ENCODE data around the gene MXRA7.
"Not testable (repeated sequence)": the region's sequence is repeated elsewhere in the genome, so short reads cannot be mapped to it uniquely, and the experiment has no call there.

MXRA7 gene

GRCh38 chr17:76716146-76716838 is 5.5 kb upstream of the MXRA7 start:
- Histone ChIP-seq H3K36me3 (ENCODE audit: control insufficient read depth in 2 of 2, insufficient read depth in 2 of 2, low read length in 2 of 2) (peaks cover 58 to 65% of the 10 kb centered on the region in 2 donors), H3K27me3 (ENCODE audit: control insufficient read depth in 2 of 2, insufficient read depth in 2 of 2, low read length in 2 of 2) (no peaks in the 10 kb centered on the region), H3K27ac (ENCODE audit: low read depth in 2 of 2, low read length in 2 of 2) (no peak overlapping the region), H3K9ac (ENCODE audit: low read depth in 1 of 2, low read length in 2 of 2) (no peak overlapping the region), H3K4me1 (ENCODE audit: control insufficient read depth in 2 of 2, insufficient read depth in 2 of 2, low read length in 2 of 2) (peaks cover 4 to 5% of the 10 kb centered on the region in 2 donors), H3K9me3 (ENCODE audit: control insufficient read depth in 2 of 2, low read length in 2 of 2) (no peaks in the 10 kb centered on the region), H3K4me3 (ENCODE audit: low read length in 2 of 2) (no peak overlapping the region)

- Histone ChIP-seq H3K27me3 (ENCODE audit: control insufficient read depth in 2 of 2, insufficient read depth in 2 of 2, low read length in 2 of 2) (no peaks in the 10 kb centered on the region), H3K36me3 (ENCODE audit: control insufficient read depth in 2 of 2, insufficient read depth in 2 of 2, low read length in 2 of 2) (peaks cover 51 to 57% of the 10 kb centered on the region in 2 donors), H3K4me1 (ENCODE audit: control insufficient read depth in 2 of 2, insufficient read depth in 2 of 2, low read length in 2 of 2) (peaks cover 7 to 8% of the 10 kb centered on the region in 2 donors), H3K9me3 (ENCODE audit: control insufficient read depth in 2 of 2, low read length in 2 of 2) (no peaks in the 10 kb centered on the region), H3K4me3 (ENCODE audit: low read length in 2 of 2) (no peak overlapping the region), H3K27ac (ENCODE audit: low read depth in 2 of 2, low read length in 2 of 2) (no peak overlapping the region), H3K9ac (ENCODE audit: low read depth in 1 of 2, low read length in 2 of 2) (no peak overlapping the region)
These were observed 4.7 kb upstream of the MXRA7 start for GRCh38 chr17:76715496-76715830.

- Histone ChIP-seq H3K4me1 (ENCODE audit: control insufficient read depth in 2 of 2, insufficient read depth in 2 of 2, low read length in 2 of 2) (peaks cover 9 to 10% of the 10 kb centered on the region in 2 donors), H3K9me3 (ENCODE audit: control insufficient read depth in 2 of 2, low read length in 2 of 2) (no peaks in the 10 kb centered on the region), H3K4me3 (ENCODE audit: low read length in 2 of 2) (no peak overlapping the region), H3K9ac (ENCODE audit: low read depth in 1 of 2, low read length in 2 of 2) (no peak overlapping the region), H3K27ac (ENCODE audit: low read depth in 2 of 2, low read length in 2 of 2) (peak overlapping the region in 1 of 2 donors; percentile 23), H3K27me3 (ENCODE audit: control insufficient read depth in 2 of 2, insufficient read depth in 2 of 2, low read length in 2 of 2) (no peaks in the 10 kb centered on the region), H3K36me3 (ENCODE audit: control insufficient read depth in 2 of 2, insufficient read depth in 2 of 2, low read length in 2 of 2) (peaks cover 46 to 52% of the 10 kb centered on the region in 2 donors)
These were observed 4.2 kb upstream of the MXRA7 start for GRCh38 chr17:76714822-76715495.

GRCh38 chr17:76714336-76714735 is 3.6 kb upstream of the MXRA7 start:
- Histone ChIP-seq H3K36me3 (ENCODE audit: control insufficient read depth in 2 of 2, insufficient read depth in 2 of 2, low read length in 2 of 2) (peaks cover 40 to 47% of the 10 kb centered on the region in 2 donors), H3K9ac (ENCODE audit: low read depth in 1 of 2, low read length in 2 of 2) (no peak overlapping the region), H3K9me3 (ENCODE audit: control insufficient read depth in 2 of 2, low read length in 2 of 2) (no peaks in the 10 kb centered on the region), H3K4me1 (ENCODE audit: control insufficient read depth in 2 of 2, insufficient read depth in 2 of 2, low read length in 2 of 2) (peaks cover 9 to 10% of the 10 kb centered on the region in 2 donors), H3K4me3 (ENCODE audit: low read length in 2 of 2) (no peak overlapping the region), H3K27me3 (ENCODE audit: control insufficient read depth in 2 of 2, insufficient read depth in 2 of 2, low read length in 2 of 2) (no peaks in the 10 kb centered on the region), H3K27ac (ENCODE audit: low read depth in 2 of 2, low read length in 2 of 2) (no peak overlapping the region)

GRCh38 chr17:76713765-76714164 is 3.0 kb upstream of the MXRA7 start:
- peaks cover 34 to 42% of the 10 kb centered on the region in 2 donors for H3K36me3 ChIP-seq (ENCODE audit: control insufficient read depth in 2 of 2, insufficient read depth in 2 of 2, low read length in 2 of 2)

GRCh38 chr17:76712321-76712720 is 1.6 kb upstream of the MXRA7 start:
- H3K36me3 ChIP-seq (ENCODE audit: control insufficient read depth in 2 of 2, insufficient read depth in 2 of 2, low read length in 2 of 2): peaks cover 25 to 32% of the 10 kb centered on the region in 2 donors
- H3K9me3 ChIP-seq (ENCODE audit: control insufficient read depth in 2 of 2, low read length in 2 of 2); H3K27ac ChIP-seq (ENCODE audit: low read depth in 2 of 2, low read length in 2 of 2); H3K27me3 ChIP-seq (ENCODE audit: control insufficient read depth in 2 of 2, insufficient read depth in 2 of 2, low read length in 2 of 2); H3K4me3 ChIP-seq (ENCODE audit: low read length in 2 of 2); H3K9ac ChIP-seq (ENCODE audit: low read depth in 1 of 2, low read length in 2 of 2): not testable (repeated sequence)
- H3K4me1 ChIP-seq (ENCODE audit: control insufficient read depth in 2 of 2, insufficient read depth in 2 of 2, low read length in 2 of 2): peaks cover 10 to 11% of the 10 kb centered on the region in 2 donors

More at GRCh38 chr17:76713765-76714164, 3.0 kb upstream of the MXRA7 start:
- H3K4me3 ChIP-seq (ENCODE audit: low read length in 2 of 2): no peak overlapping the region
- no peak overlapping the region for H3K9ac ChIP-seq (ENCODE audit: low read depth in 1 of 2, low read length in 2 of 2)
- peaks cover 9 to 10% of the 10 kb centered on the region in 2 donors for H3K4me1 ChIP-seq (ENCODE audit: control insufficient read depth in 2 of 2, insufficient read depth in 2 of 2, low read length in 2 of 2)
- H3K9me3 ChIP-seq (ENCODE audit: control insufficient read depth in 2 of 2, low read length in 2 of 2): no peaks in the 10 kb centered on the region
- H3K27ac ChIP-seq (ENCODE audit: low read depth in 2 of 2, low read length in 2 of 2): no peak overlapping the region
- H3K27me3 ChIP-seq (ENCODE audit: control insufficient read depth in 2 of 2, insufficient read depth in 2 of 2, low read length in 2 of 2): no peaks in the 10 kb centered on the region

GRCh38 chr17:76709951-76710862 is 558 bp downstream of the MXRA7 start:
- H3K9me3 ChIP-seq (ENCODE audit: control insufficient read depth in 2 of 2, low read length in 2 of 2); H3K27me3 ChIP-seq (ENCODE audit: control insufficient read depth in 2 of 2, insufficient read depth in 2 of 2, low read length in 2 of 2): not testable (repeated sequence)
- H3K27ac ChIP-seq (ENCODE audit: low read depth in 2 of 2, low read length in 2 of 2): peak overlapping the region; percentile 76 to 84
- peaks cover 6 to 11% of the 10 kb centered on the region in 2 donors for H3K36me3 ChIP-seq (ENCODE audit: control insufficient read depth in 2 of 2, insufficient read depth in 2 of 2, low read length in 2 of 2)
- peak overlapping the region; percentile 51 to 63 for H3K4me3 ChIP-seq (ENCODE audit: low read length in 2 of 2)
- peak overlapping the region; percentile 38 to 53 for H3K9ac ChIP-seq (ENCODE audit: low read depth in 1 of 2, low read length in 2 of 2)
- H3K4me1 ChIP-seq (ENCODE audit: control insufficient read depth in 2 of 2, insufficient read depth in 2 of 2, low read length in 2 of 2): peaks cover 8 to 11% of the 10 kb centered on the region in 2 donors

GRCh38 chr17:76709077-76709950 is 1.5 kb downstream of the MXRA7 start:
- H3K4me3 ChIP-seq (ENCODE audit: low read length in 2 of 2): peak overlapping the region; percentile 51 to 63
- no peaks in the 10 kb centered on the region for H3K27me3 ChIP-seq (ENCODE audit: control insufficient read depth in 2 of 2, insufficient read depth in 2 of 2, low read length in 2 of 2)
- H3K27ac ChIP-seq (ENCODE audit: low read depth in 2 of 2, low read length in 2 of 2): peak overlapping the region; percentile 76 to 84
- H3K9ac ChIP-seq (ENCODE audit: low read depth in 1 of 2, low read length in 2 of 2): peak overlapping the region; percentile 47 to 53
- peaks cover 6 to 7% of the 10 kb centered on the region in 2 donors for H3K36me3 ChIP-seq (ENCODE audit: control insufficient read depth in 2 of 2, insufficient read depth in 2 of 2, low read length in 2 of 2)
- peaks cover 8 to 11% of the 10 kb centered on the region in 2 donors for H3K4me1 ChIP-seq (ENCODE audit: control insufficient read depth in 2 of 2, insufficient read depth in 2 of 2, low read length in 2 of 2)
- H3K9me3 ChIP-seq (ENCODE audit: control insufficient read depth in 2 of 2, low read length in 2 of 2): no peaks in the 10 kb centered on the region

- Histone ChIP-seq H3K9me3 (ENCODE audit: control insufficient read depth in 2 of 2, low read length in 2 of 2) (no peaks in the 10 kb centered on the region), H3K9ac (ENCODE audit: low read depth in 1 of 2, low read length in 2 of 2) (peak overlapping the region in 1 of 2 donors; percentile 15), H3K27ac (ENCODE audit: low read depth in 2 of 2, low read length in 2 of 2) (peak overlapping the region; percentile 76 to 84), H3K36me3 (ENCODE audit: control insufficient read depth in 2 of 2, insufficient read depth in 2 of 2, low read length in 2 of 2) (no peaks in the 10 kb centered on the region), H3K4me3 (ENCODE audit: low read length in 2 of 2) (peak overlapping the region in 1 of 2 donors; percentile 63), H3K4me1 (ENCODE audit: control insufficient read depth in 2 of 2, insufficient read depth in 2 of 2, low read length in 2 of 2) (peaks cover 8 to 11% of the 10 kb centered on the region in 2 donors), H3K27me3 (ENCODE audit: control insufficient read depth in 2 of 2, insufficient read depth in 2 of 2, low read length in 2 of 2) (no peaks in the 10 kb centered on the region)
These were observed 2.6 kb downstream of the MXRA7 start for GRCh38 chr17:76707985-76708807.

Data from mucosa of rectum (tissue), 2 donors.